Stimulated activated CD4-positive, alpha-beta T cell treated with anti-CD3 and anti-CD28 coated beads, Interleukin-12 subunit alpha, Interleukin-12 subunit beta, amount 100 ng/mL, for 4 hours (primary cell): ENCODE measurements around the gene MYO7A.

ENCODE experiments used
- DNase-seq: peaks from one replicate; pipeline ENCODE4 v3.0.0-alpha.2; 2020

The MYO7A gene

GRCh38 chr11:77147668-77148321 lies 19.7 kb downstream of the MYO7A start:
- DNase-seq, result no peak

GRCh38 chr11:77148963-77149715 lies 21.1 kb downstream of the MYO7A start:
- DNase-seq, result no peak

GRCh38 chr11:77149716-77150392 lies 21.8 kb downstream of the MYO7A start:
- DNase-seq, result no peak

- DNase-seq, result no peak
Observed at GRCh38 chr11:77150836-77151235, 22.8 kb downstream of the MYO7A start.

- DNase-seq, result peak; percentile 13
Observed at GRCh38 chr11:77151804-77152509, 23.9 kb downstream of the MYO7A start.

- no peak for DNase-seq
Observed at GRCh38 chr11:77152846-77153245, 24.8 kb downstream of the MYO7A start.

GRCh38 chr11:77153276-77154185 lies 25.5 kb downstream of the MYO7A start:
- DNase-seq, result no peak

- DNase-seq, result no peak
Observed at GRCh38 chr11:77154381-77155081, 26.5 kb downstream of the MYO7A start.

GRCh38 chr11:77155082-77155475 lies 27.0 kb downstream of the MYO7A start:
- no peak for DNase-seq

GRCh38 chr11:77155556-77156130 lies 27.6 kb downstream of the MYO7A start:
- no peak for DNase-seq

- no peak for DNase-seq
Observed at GRCh38 chr11:77156396-77157195, 28.6 kb downstream of the MYO7A start.

GRCh38 chr11:77158041-77158695 lies 30.1 kb downstream of the MYO7A start:
- DNase-seq, result no peak

- no peak for DNase-seq
Observed at GRCh38 chr11:77159219-77159936, 31.3 kb downstream of the MYO7A start.

GRCh38 chr11:77159937-77160495 lies 32.0 kb downstream of the MYO7A start:
- no peak for DNase-seq

- no peak for DNase-seq
Observed at GRCh38 chr11:77163271-77163670, 35.2 kb downstream of the MYO7A start.

- DNase-seq, result no peak
Observed at GRCh38 chr11:77165066-77165465, 37.0 kb downstream of the MYO7A start.

GRCh38 chr11:77166021-77166420 lies 38.0 kb downstream of the MYO7A start:
- no peak for DNase-seq

GRCh38 chr11:77167111-77167626 lies 39.1 kb downstream of the MYO7A start:
- no peak for DNase-seq
